Measurements from ENCODE around the gene SELENOO. TPM values are rescaled to one million over a fixed set of nuclear protein-coding genes. Genes with fewer than 3 reads are reported as not detected.

The SELENOO gene
- total and polyA plus RNA-seq, 2 donors from 2014 or later: 19.7 to 42.8 TPM

GRCh38 chr22:50224071-50224470, 23.3 kb downstream of the SELENOO start:
- Histone ChIP-seq H3K27me3 (ENCODE audit: control insufficient read depth, insufficient read depth, low read length) (no peaks in the 10 kb centered on the region), H3K36me3 (ENCODE audit: control insufficient read depth in 2 of 3, insufficient read depth in 3 of 3, low read length in 3 of 3) (peaks cover 2 to 36% (median 27%) of the 10 kb centered on the region in 3 donors), H3K27ac (ENCODE audit: low read depth in 2 of 2, low read length in 2 of 2) (no peak overlapping the region), H3K9me3 (ENCODE audit: control insufficient read depth in 2 of 3, insufficient read depth in 1 of 3, low read length in 3 of 3) (no peaks in the 10 kb centered on the region), H3K4me1 (ENCODE audit: control insufficient read depth in 2 of 3, insufficient read depth in 2 of 3, low read depth in 1 of 3, low read length in 3 of 3) (peaks cover 0 to 2% (median 0%) of the 10 kb centered on the region in 3 donors), H3K4me3 (ENCODE audit: low read length in 3 of 3) (no peak overlapping the region), H3K9ac (ENCODE audit: low read length in 3 of 3) (no peak overlapping the region)
- TF ChIP-seq CTCF (IDR thresholded peaks at IDR 0.05; ENCODE audit: borderline replicate concordance, extremely low read depth, insufficient read depth): no peak
- intact Hi-C loops (cut with DNase I): no loop called here
- FAIRE-seq (no peak), DNase-seq (no peak)

- Histone ChIP-seq H3K9ac (ENCODE audit: low read length in 3 of 3) (no peak overlapping the region), H3K9me3 (ENCODE audit: control insufficient read depth in 2 of 3, insufficient read depth in 1 of 3, low read length in 3 of 3) (no peaks in the 10 kb centered on the region), H3K27me3 (ENCODE audit: control insufficient read depth, insufficient read depth, low read length) (no peaks in the 10 kb centered on the region), H3K4me3 (ENCODE audit: low read length in 3 of 3) (no peak overlapping the region), H3K36me3 (ENCODE audit: control insufficient read depth in 2 of 3, insufficient read depth in 3 of 3, low read length in 3 of 3) (peaks cover 2 to 36% (median 28%) of the 10 kb centered on the region in 3 donors), H3K4me1 (ENCODE audit: control insufficient read depth in 2 of 3, insufficient read depth in 2 of 3, low read depth in 1 of 3, low read length in 3 of 3) (no peaks in the 10 kb centered on the region), H3K27ac (ENCODE audit: low read depth in 2 of 2, low read length in 2 of 2) (no peak overlapping the region)
- FAIRE-seq: no peak
- no peak for TF ChIP-seq CTCF (IDR thresholded peaks at IDR 0.05; ENCODE audit: borderline replicate concordance, extremely low read depth, insufficient read depth)
- intact Hi-C loops (cut with DNase I): no loop called here
- DNase-seq: no peak
Measured at GRCh38 chr22:50225200-50225969, 24.6 kb downstream of the SELENOO start.

- H3K36me3 ChIP-seq (ENCODE audit: control insufficient read depth in 2 of 3, insufficient read depth in 3 of 3, low read length in 3 of 3): peaks cover 0 to 30% (median 22%) of the 10 kb centered on the region in 3 donors
- no peak for DNase-seq
- intact Hi-C loops (cut with DNase I): no loop called here
Measured at GRCh38 chr22:50226063-50226874, 25.5 kb downstream of the SELENOO start.

More at GRCh38 chr22:50226063-50226874, 25.5 kb downstream of the SELENOO start:
- Histone ChIP-seq H3K27me3 (ENCODE audit: control insufficient read depth, insufficient read depth, low read length) (no peaks in the 10 kb centered on the region), H3K4me3 (ENCODE audit: low read length in 3 of 3) (no peak overlapping the region), H3K9me3 (ENCODE audit: control insufficient read depth in 2 of 3, insufficient read depth in 1 of 3, low read length in 3 of 3) (no peaks in the 10 kb centered on the region), H3K9ac (ENCODE audit: low read length in 3 of 3) (no peak overlapping the region), H3K4me1 (ENCODE audit: control insufficient read depth in 2 of 3, insufficient read depth in 2 of 3, low read depth in 1 of 3, low read length in 3 of 3) (no peaks in the 10 kb centered on the region), H3K27ac (ENCODE audit: low read depth in 2 of 2, low read length in 2 of 2) (no peak overlapping the region)
- no peak for TF ChIP-seq CTCF (IDR thresholded peaks at IDR 0.05; ENCODE audit: borderline replicate concordance, extremely low read depth, insufficient read depth)
- FAIRE-seq: no peak
